ENCODE measurements around the gene PRRX2.

DNA sequence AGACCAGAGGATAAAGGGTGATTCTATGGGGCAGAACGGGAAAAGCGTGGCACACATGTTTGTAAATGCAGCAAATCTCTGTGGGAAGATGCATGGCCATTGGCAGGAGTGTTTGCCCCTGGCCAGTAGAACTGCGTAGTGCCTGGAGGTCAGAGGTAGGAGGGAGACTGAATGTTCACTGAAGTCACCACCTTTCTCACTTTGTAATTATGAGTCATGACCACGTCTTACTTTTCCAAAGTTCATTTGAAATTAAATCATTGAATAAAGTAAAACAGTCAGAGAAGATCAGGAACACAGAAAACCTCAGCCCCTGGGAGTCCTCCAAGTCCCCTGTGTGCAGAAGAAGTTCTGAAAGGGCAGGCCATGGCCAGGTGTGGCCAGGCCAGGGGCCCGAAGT is 82.8 kb downstream of the PRRX2 start:
- TF ChIP-seq ERF (CRISPR knock-in tag; IDR thresholded peaks at IDR 0.05) (no peak), HDAC6 (IDR thresholded peaks at IDR 0.05; ENCODE audit: low read depth, low read length) (no peak), ZNF24 (IDR thresholded peaks at IDR 0.05) (no peak), KDM5B (CRISPR knock-in tag; IDR thresholded peaks at IDR 0.05; ENCODE audit: borderline replicate concordance) (no peak), EHMT2 (IDR thresholded peaks at IDR 0.05; ENCODE audit: borderline replicate concordance, low read depth, low read length) (no peak), RNF2 (conservative IDR thresholded peaks at IDR 0.05; ENCODE audit: low read depth) (no peak), PHF8 (CRISPR knock-in tag; IDR thresholded peaks at IDR 0.05) (no peak), CREB1 (IDR thresholded peaks at IDR 0.05) (no peak), CREB1 (CRISPR knock-in tag; IDR thresholded peaks at IDR 0.05) (no peak), NR1H2 (CRISPR knock-in tag; IDR thresholded peaks at IDR 0.05; ENCODE audit: borderline replicate concordance, low read depth) (no peak), MAFK (conservative IDR thresholded peaks at IDR 0.05 in 1 of 2, IDR thresholded peaks at IDR 0.05 in 1 of 2; ENCODE audit: low read length in 2 of 2) (no peak)
- TF ChIP-seq, protein P1, sequence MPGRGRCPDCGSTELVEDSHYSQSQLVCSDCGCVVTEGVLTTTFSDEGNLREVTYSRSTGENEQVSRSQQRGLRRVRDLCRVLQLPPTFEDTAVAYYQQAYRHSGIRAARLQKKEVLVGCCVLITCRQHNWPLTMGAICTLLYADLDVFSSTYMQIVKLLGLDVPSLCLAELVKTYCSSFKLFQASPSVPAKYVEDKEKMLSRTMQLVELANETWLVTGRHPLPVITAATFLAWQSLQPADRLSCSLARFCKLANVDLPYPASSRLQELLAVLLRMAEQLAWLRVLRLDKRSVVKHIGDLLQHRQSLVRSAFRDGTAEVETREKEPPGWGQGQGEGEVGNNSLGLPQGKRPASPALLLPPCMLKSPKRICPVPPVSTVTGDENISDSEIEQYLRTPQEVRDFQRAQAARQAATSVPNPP (CRISPR knock-in tag; IDR thresholded peaks at IDR 0.05), result no peak
- TF ChIP-seq, protein P2, sequence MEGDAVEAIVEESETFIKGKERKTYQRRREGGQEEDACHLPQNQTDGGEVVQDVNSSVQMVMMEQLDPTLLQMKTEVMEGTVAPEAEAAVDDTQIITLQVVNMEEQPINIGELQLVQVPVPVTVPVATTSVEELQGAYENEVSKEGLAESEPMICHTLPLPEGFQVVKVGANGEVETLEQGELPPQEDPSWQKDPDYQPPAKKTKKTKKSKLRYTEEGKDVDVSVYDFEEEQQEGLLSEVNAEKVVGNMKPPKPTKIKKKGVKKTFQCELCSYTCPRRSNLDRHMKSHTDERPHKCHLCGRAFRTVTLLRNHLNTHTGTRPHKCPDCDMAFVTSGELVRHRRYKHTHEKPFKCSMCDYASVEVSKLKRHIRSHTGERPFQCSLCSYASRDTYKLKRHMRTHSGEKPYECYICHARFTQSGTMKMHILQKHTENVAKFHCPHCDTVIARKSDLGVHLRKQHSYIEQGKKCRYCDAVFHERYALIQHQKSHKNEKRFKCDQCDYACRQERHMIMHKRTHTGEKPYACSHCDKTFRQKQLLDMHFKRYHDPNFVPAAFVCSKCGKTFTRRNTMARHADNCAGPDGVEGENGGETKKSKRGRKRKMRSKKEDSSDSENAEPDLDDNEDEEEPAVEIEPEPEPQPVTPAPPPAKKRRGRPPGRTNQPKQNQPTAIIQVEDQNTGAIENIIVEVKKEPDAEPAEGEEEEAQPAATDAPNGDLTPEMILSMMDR (CRISPR knock-in tag; IDR thresholded peaks at IDR 0.05), result no peak
- TF ChIP-seq, protein P3, sequence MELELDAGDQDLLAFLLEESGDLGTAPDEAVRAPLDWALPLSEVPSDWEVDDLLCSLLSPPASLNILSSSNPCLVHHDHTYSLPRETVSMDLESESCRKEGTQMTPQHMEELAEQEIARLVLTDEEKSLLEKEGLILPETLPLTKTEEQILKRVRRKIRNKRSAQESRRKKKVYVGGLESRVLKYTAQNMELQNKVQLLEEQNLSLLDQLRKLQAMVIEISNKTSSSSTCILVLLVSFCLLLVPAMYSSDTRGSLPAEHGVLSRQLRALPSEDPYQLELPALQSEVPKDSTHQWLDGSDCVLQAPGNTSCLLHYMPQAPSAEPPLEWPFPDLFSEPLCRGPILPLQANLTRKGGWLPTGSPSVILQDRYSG (CRISPR knock-in tag; IDR thresholded peaks at IDR 0.05), result no peak

Measured in HepG2 (cell line).